Endothelial cell of coronary artery (primary cell): ENCODE measurements around the gene KAT2A. TPM values are rescaled to one million over a fixed set of nuclear protein-coding genes. Genes with fewer than 3 reads are reported as not detected.

Experiments used
- total RNA-seq: library from RNA; depleted of rRNA; stranded (reverse); fragments of >200 nt; gene quantifications from 2 replicates; pipeline ENCODE4 v1.2.3, GENCODE V29; 2014

The KAT2A gene
- total RNA-seq: 6.9 and 13.9 TPM in 2 replicates

GRCh38 chr17:42120770-42121769 is at the start of gene KAT2A:
Gene KAT2A, minus strand, starts transcription at chr17:42121367. Its CDS starts 63 bp downstream, at chr17:42121304.

DNA sequence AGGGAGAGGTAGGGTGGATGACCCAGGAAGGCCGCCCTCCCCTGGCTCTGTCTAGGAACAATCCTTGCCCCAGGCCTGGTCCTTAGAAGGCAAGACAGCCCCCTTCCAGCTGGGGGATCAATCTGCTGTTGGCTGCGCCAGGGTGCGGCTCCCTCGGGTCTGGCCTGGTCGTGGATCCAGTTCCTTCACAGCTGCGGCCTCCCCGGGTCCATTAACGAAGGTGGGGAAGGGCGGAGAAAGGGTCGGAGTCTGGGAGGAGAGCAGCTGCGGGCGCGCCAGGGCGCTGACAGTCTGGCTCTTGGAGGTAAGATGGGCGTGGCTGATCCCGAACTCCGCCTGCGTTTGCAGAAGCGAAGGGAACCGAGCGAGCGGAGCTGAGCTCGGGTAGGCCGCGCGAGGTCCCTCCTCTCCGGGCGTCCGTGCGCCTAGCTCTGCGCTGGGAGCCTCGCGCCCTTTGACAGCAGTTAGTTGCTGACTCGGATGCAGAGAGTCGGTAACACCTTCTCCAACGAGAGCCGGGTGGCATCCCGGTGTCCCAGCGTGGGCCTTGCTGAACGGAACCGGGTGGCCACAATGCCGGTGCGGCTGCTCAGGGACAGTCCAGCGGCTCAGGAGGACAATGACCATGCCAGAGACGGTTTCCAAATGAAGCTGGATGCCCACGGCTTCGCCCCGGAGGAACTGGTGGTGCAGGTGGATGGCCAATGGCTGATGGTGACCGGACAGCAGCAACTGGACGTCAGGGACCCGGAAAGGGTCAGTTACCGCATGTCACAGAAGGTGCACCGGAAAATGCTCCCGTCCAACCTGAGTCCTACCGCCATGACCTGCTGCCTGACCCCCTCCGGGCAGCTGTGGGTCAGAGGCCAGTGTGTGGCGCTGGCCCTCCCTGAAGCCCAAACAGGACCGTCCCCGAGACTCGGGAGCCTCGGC is 1.5 kb upstream of the KAT2A start, which contains the start of gene HSPB9:
TSS of gene HSPB9 (plus strand) at position 434 of the 933 bp plus-strand sequence. CDS start at position 481, 47 bp downstream.

GRCh38 chr17:42112552-42113176 is 8.5 kb downstream of the KAT2A start, which contains the start of gene DHX58:
Gene DHX58, minus strand, starts transcription at chr17:42112714. Its CDS starts 822 bp downstream, at chr17:42111892.

DNA sequence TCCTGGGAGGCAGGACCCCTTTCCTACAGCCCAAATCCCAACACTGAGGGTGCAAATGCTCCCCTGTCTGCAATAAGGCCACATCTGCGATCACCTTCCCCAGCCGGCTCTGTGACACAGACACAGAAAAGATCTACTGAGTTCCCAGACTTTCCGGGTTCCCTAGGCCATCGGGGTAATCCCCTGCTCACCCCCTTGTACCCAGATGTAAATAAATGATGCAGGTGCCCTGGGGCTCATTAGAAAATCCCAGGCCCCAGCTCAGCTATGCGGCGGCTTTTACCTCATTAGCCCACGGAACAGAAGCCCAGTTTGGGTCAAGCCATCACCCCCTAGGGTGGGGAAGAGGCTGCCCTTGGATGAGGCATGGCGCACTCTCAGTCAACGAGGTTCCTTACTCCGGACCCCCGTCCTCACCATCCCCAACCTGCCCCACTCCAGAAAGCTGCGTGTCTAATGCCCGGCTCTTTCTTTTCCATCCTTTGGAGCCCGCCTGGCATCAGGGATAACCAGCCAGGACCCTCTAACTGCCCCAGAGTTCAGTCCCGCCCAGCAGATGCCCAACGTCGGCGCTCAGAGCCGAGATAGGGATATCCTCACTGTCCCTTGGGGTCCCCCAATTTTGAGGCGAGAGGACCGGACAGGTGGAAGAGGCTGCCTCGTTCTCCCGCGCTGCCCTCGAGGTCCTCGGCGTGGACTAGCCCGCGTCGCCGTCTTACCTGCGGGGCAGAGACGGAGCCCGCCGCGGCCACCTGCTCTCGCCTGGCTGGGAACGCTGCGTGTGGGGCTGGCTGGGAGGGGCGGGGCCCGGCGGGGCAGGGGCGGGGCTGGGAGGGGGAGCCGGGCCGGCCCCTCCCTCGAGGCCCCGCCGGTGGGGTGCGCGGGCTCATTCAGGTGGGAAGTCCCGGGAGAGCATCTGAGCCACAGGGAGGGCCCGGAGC is 23.2 kb downstream of the KAT2A start, which contains the start of gene ZNF385C:
TSS of gene ZNF385C (minus strand) at position 783 of the 941 bp plus-strand sequence. CDS start 35,417 bp downstream, outside the sequence.

Other genes with a start within 250 kb of the KAT2A start
- 202 and 207 TPM in 2 replicates for gene ACLY, start 202.4 kb downstream of the KAT2A start, total RNA-seq
- 0.18 and 0.28 TPM in 2 replicates for gene ODAD4, start 190.8 kb downstream of the KAT2A start, total RNA-seq
- gene CNP, start 154.6 kb downstream of the KAT2A start, total RNA-seq: 50.8 and 58.7 TPM in 2 replicates
- 92.2 and 100 TPM in 2 replicates for gene DNAJC7, start 103.9 kb downstream of the KAT2A start, total RNA-seq
- 30.4 and 33.5 TPM in 2 replicates for gene NKIRAS2, start 101.3 kb downstream of the KAT2A start, total RNA-seq
- 0.09 and 0.28 TPM in 2 replicates for gene C17orf113, start 70.8 kb downstream of the KAT2A start, total RNA-seq
- gene ZNF385C, start 22.9 kb downstream of the KAT2A start, total RNA-seq: not detected in 2 replicates
- 4.0 and 6.8 TPM in 2 replicates for gene DHX58, start 8.7 kb downstream of the KAT2A start, total RNA-seq
- gene HSPB9, start 1.4 kb upstream of the KAT2A start, total RNA-seq: not detected in 2 replicates
- 77.1 and 79.1 TPM in 2 replicates for gene RAB5C, start 33.6 kb upstream of the KAT2A start, total RNA-seq
- under 0.01 TPM in 2 replicates for gene KCNH4, start 59.8 kb upstream of the KAT2A start, total RNA-seq
- not detected in 2 replicates for gene HCRT, start 64.1 kb upstream of the KAT2A start, total RNA-seq
- gene GHDC, start 73.1 kb upstream of the KAT2A start, total RNA-seq: 8.5 and 15.0 TPM in 2 replicates
- 30.3 and 43.4 TPM in 2 replicates for gene STAT5B, start 155.0 kb upstream of the KAT2A start, total RNA-seq
- 14.8 and 25.9 TPM in 2 replicates for gene STAT5A, start 167.1 kb upstream of the KAT2A start, total RNA-seq